ENCODE results near the gene CHADL. TPM values are rescaled to one million over a fixed set of nuclear protein-coding genes. Genes with fewer than 3 reads are reported as not detected.

The CHADL gene
- total RNA-seq, 1 donor from 2014 or later, result 3.6 TPM

DNA sequence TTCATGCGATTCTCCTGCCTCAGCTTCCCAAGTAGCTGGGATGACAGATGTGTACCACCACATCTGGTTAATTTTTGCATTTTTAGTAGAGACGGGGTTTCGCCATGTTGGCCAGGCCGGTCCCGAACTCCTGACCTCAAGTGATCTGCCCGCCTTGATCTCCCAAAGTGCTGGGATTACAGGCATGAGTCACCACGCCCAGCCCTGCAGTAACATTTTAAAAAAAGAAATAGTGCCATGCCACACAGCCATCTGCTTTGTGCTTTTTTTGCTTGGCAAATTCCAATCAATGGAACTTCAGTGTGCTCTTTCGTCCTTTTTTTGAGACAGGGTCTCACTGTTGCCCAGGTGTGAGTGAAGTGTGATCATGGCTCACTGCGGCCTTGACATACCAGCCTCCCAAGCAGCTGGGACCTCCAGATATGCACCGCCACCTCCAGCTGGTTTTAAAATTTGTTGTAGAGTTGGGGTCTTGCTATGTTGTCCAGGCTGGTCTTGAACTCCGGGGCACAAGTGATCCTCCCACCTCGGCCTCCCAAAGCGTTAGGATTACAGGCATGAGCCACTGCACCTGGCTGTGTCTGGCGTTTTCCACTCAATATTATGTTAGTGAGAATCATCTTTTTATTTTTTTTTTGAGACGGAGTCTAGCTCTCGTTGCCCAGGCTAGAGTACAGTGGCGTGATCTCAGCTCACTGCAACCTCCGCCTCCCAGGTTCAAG is 1.8 kb upstream of the CHADL start:
- intact Hi-C loops (cut with DNase I), result no loop called here

DNA sequence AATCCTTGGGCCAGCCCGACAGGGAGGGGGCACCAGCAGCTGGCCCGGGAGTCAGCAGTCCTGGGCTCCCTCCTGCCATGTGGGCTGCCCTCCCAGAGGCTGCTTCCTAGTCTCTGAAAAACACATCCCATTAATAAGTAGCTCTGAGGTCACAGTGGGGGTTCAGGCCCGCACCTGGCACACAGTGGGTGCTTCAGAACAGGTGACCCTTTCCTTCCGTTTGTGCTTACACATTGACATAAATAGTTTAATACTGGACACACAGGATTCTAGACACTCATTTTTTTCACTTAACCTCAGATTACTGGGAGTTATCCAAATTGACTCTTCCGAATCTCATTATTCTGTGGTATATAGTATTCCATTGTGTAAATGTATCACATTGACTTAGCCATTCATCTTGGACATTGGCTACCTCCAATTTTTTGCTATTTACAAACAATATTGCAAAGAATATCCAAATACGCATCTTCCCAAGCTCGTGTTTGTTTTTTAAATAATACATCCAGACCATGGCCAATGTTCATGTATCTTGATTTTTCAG is 474 bp upstream of the CHADL start:
- DNase-seq, result no peak
- Histone ChIP-seq H3K36me3 (peaks cover 13% of the 10 kb centered on the region), H3K4me3 (no peak overlapping the region), H3K4me1 (peaks cover 20% of the 10 kb centered on the region), H3K9me3 (no peaks in the 10 kb centered on the region), H3K27me3 (ENCODE audit: low read depth) (no peaks in the 10 kb centered on the region), H3K27ac (no peak overlapping the region)
- TF ChIP-seq, protein P1, sequence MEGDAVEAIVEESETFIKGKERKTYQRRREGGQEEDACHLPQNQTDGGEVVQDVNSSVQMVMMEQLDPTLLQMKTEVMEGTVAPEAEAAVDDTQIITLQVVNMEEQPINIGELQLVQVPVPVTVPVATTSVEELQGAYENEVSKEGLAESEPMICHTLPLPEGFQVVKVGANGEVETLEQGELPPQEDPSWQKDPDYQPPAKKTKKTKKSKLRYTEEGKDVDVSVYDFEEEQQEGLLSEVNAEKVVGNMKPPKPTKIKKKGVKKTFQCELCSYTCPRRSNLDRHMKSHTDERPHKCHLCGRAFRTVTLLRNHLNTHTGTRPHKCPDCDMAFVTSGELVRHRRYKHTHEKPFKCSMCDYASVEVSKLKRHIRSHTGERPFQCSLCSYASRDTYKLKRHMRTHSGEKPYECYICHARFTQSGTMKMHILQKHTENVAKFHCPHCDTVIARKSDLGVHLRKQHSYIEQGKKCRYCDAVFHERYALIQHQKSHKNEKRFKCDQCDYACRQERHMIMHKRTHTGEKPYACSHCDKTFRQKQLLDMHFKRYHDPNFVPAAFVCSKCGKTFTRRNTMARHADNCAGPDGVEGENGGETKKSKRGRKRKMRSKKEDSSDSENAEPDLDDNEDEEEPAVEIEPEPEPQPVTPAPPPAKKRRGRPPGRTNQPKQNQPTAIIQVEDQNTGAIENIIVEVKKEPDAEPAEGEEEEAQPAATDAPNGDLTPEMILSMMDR (IDR thresholded peaks at IDR 0.05), result no peak
- no peak for ATAC-seq
- intact Hi-C loops (cut with DNase I), result no loop called here

More for the DNA sequence above, 1.8 kb upstream of the CHADL start:
- H3K27ac ChIP-seq, result no peak overlapping the region
- H3K4me3 ChIP-seq, result no peak overlapping the region
- H3K36me3 ChIP-seq, result peaks cover 27% of the 10 kb centered on the region
- TF ChIP-seq, protein P1 (IDR thresholded peaks at IDR 0.05), result no peak
- no peaks in the 10 kb centered on the region for H3K27me3 ChIP-seq (ENCODE audit: low read depth)
- no peak for ATAC-seq
- no peaks in the 10 kb centered on the region for H3K9me3 ChIP-seq
- DNase-seq, result no peak
- H3K4me1 ChIP-seq, result peaks cover 8% of the 10 kb centered on the region

DNA sequence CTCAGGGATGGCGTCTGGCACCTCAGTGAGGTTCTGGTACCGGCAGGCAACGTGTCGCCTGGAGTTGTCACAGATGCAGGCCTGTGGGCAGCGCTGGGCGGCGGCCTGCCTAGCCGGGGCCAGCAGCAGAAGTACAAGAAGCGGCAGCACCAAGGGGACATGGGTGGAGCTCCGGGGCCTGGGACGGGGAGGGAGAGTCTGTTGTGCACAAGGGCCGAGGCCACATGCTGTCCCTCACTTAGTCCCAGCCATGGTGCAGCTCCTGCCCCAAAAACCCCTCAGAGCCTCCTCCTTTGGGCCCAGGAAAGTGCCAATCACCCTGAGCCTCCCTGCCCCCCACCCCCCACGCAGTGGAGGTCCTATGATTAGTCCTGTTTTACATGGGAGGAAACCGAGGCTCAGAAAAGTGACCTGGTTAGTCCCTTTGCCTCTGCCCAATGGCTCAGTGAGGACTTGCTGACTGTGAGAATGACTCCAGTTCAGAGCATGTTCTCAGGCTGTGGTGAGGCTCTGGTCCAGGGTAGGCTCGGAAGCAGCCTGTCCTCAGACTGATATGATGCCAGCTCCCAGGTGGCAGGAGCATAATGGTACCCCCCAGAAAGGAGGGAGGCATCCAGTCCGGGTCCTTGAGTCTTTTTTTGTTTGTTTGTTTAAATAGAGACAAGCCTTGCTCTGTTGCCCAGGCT is 1.1 kb downstream of the CHADL start:
- Histone ChIP-seq H3K4me1 (peaks cover 25% of the 10 kb centered on the region), H3K27ac (no peak overlapping the region)
- no peak for DNase-seq

DNA sequence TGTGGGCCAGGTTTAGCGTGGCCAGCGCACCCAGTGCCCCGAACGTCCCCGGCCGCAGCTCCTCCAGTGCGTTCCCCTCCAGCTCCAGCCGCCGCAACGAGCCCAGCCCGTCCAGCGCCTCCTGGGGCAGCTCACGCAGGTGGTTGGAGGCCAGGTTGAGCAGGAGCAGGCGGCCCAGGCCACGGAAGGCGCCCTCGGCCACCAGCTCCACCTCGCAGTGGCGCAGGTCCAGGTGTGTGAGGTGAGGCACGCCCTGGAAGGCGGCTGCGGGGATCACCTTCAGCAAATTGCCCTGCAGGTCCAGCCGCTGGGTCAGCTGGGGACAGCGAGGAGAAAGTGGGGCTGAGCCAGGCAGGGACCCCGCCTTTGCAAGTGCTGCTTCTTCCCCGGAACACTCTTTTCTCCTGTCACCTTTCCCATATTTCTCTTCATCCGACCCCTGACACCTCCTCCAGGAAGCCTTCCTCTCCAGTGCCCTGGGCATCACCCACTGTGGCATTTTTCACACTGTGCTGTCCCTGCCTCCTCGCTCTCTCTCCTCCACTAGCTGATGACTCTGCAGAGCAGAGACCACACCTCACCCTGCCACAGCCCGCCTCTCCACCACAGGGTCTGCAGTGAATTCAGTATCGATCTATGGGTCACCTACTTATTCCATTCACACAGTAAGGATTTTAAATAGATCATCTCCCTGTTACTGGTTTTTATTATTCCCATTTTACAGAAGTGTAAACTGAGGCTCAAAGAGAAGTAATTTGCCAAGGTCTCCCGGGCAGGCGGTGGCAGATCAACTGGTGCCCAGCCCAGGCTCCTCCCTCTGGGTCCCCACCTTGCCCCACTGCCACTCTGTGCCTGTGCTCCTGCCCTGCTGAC is 1.9 kb downstream of the CHADL start:
- H3K27me3 ChIP-seq (ENCODE audit: low read depth), result no peaks in the 10 kb centered on the region
- DNase-seq, result no peak
- ATAC-seq, result no peak
- TF ChIP-seq, protein P1 (IDR thresholded peaks at IDR 0.05), result no peak
- peak overlapping the region; percentile 65 for H3K27ac ChIP-seq
- intact Hi-C loops (cut with DNase I), result no loop called here
- H3K36me3 ChIP-seq, result no peaks in the 10 kb centered on the region
- H3K4me3 ChIP-seq, result peak overlapping the region; percentile 55
- H3K4me1 ChIP-seq, result peaks cover 25% of the 10 kb centered on the region
- no peaks in the 10 kb centered on the region for H3K9me3 ChIP-seq

More for the DNA sequence above, 1.1 kb downstream of the CHADL start:
- intact Hi-C loops (cut with DNase I), result no loop called here
- TF ChIP-seq, protein P1 (IDR thresholded peaks at IDR 0.05), result no peak
- Histone ChIP-seq H3K27me3 (ENCODE audit: low read depth) (no peaks in the 10 kb centered on the region), H3K36me3 (no peaks in the 10 kb centered on the region), H3K9me3 (no peaks in the 10 kb centered on the region), H3K4me3 (no peak overlapping the region)
- ATAC-seq, result no peak

Data from lower lobe of right lung (tissue), 2 donors.